Parathyroid adenoma (tissue), 2 donors: ENCODE results near the gene DBN1.

Experiments
- H2AFZ ChIP-seq: fragments of 300-600 bp; sonication (generic); one replicate; pipeline ENCODE4 v1.7.0; 2017; ENCODE audit warnings: antibody characterized with exemption, mild to moderate bottlenecking
- H3K27ac ChIP-seq: fragments of 300-600 bp; sonication (generic); one replicate; pipeline ENCODE4 v1.7.0; 2017
- H3K27me3 ChIP-seq: fragments of 300-600 bp; sonication (generic); one replicate; pipeline ENCODE4 v1.7.0; 2017; ENCODE audit warnings: low read length; ENCODE audit not compliant: control insufficient read depth, insufficient read depth
- H3K36me3 ChIP-seq: fragments of 300-600 bp; sonication (generic); one replicate; pipeline ENCODE4 v1.7.0; 2017; ENCODE audit warnings: low read length; ENCODE audit not compliant: control insufficient read depth, insufficient read depth
- H3K4me1 ChIP-seq: fragments of 300-600 bp; sonication (generic); one replicate; pipeline ENCODE4 v1.7.0; 2017; ENCODE audit warnings: control low read depth
- H3K4me2 ChIP-seq: fragments of 300-600 bp; sonication (generic); one replicate; pipeline ENCODE4 v1.7.0; 2017; ENCODE audit warnings: low read length
- H3K4me3 ChIP-seq: fragments of 300-600 bp; sonication (generic); one replicate; pipeline ENCODE4 v1.7.0; 2017; ENCODE audit warnings: low read depth, low read length
- H3K79me2 ChIP-seq: fragments of 300-600 bp; sonication (generic); one replicate; pipeline ENCODE4 v1.7.0; 2017; ENCODE audit warnings: control low read depth
- H3K9ac ChIP-seq: fragments of 300-600 bp; sonication (generic); one replicate; pipeline ENCODE4 v1.7.0; 2017; ENCODE audit warnings: mild to moderate bottlenecking
- H3K9me3 ChIP-seq: fragments of 300-600 bp; sonication (generic); one replicate; pipeline ENCODE4 v1.7.0; 2017; ENCODE audit warnings: low read length; ENCODE audit not compliant: control insufficient read depth
- CTCF ChIP-seq: fragments of 300-600 bp; sonication (generic); IDR thresholded peaks from one replicate; pipeline ENCODE4 v1.7.0; 2017; ENCODE audit warnings: antibody characterized with exemption, mild to moderate bottlenecking
- donor health status: primary hyperparathyroidism.

DBN1 gene

DNA sequence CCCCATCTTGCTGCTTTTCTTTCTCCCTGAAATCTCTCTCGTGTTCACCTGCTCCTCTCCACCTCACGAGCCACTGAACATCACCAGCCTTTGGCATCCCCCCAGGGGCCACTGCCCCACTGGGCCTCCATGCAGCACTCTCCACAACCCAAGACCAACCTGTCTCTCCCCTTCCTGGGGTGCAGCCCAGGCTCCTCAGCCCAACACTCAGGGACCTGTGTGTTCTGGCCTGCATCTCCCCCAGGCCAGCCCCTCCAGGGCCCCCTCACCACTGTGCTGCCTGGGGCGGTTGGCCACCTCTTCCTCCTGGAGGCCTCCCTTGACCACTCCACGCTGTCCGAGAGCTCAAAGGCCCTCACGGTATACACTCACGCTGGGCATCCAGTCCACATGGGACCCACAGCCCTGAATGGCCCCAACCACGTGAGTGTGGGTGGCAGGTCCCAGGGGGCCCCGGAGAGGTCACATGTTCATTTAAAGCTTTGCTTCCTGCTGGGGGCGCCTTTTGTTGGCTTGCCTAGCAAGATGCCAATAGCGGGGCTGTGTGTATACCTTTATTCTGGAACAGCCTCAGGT lies 36.6 kb upstream of the DBN1 start:
- Histone ChIP-seq H3K9me3 (no peaks in the 10 kb centered on the region), H3K4me2 (no peak overlapping the region), H3K9ac (no peak overlapping the region), H3K4me3 (no peak overlapping the region), H3K4me1 (no peaks in the 10 kb centered on the region), H3K27ac (no peak overlapping the region), H3K79me2 (peaks cover 2% of the 10 kb centered on the region), H3K27me3 (no peaks in the 10 kb centered on the region), H2AFZ (no peak overlapping the region), H3K36me3 (no peaks in the 10 kb centered on the region)
- no peak for TF ChIP-seq CTCF

GRCh38 chr5:177509381-177509951 lies 36.0 kb upstream of the DBN1 start, which contains the start of gene DOK3:
Gene DOK3, minus strand, starts transcription at chr5:177509826. Its CDS starts 286 bp downstream, at chr5:177509540.
- no peak for TF ChIP-seq CTCF
- Histone ChIP-seq H3K4me3 (peak within 1 kb of the TSS; percentile 2), H2AFZ (no peak within 1 kb of the TSS), H3K9ac (no peak within 1 kb of the TSS), H3K9me3 (no peaks in the 10 kb centered on the region), H3K4me2 (peak within 1 kb of the TSS; percentile 42), H3K4me1 (no peaks in the 10 kb centered on the region), H3K27me3 (no peaks in the 10 kb centered on the region), H3K36me3 (no peaks in the 10 kb centered on the region), H3K27ac (no peak within 1 kb of the TSS), H3K79me2 (peaks cover 1% of the 10 kb centered on the region)

- Histone ChIP-seq H3K27me3 (no peaks in the 10 kb centered on the region), H3K4me3 (peak overlapping the region; percentile 2), H3K9ac (no peak overlapping the region), H2AFZ (no peak overlapping the region), H3K79me2 (no peaks in the 10 kb centered on the region), H3K9me3 (no peaks in the 10 kb centered on the region), H3K4me1 (no peaks in the 10 kb centered on the region), H3K27ac (no peak overlapping the region), H3K4me2 (peak overlapping the region; percentile 42), H3K36me3 (no peaks in the 10 kb centered on the region)
- no peak for TF ChIP-seq CTCF
Measured at GRCh38 chr5:177508837-177509236, 35.4 kb upstream of the DBN1 start.

- Histone ChIP-seq H3K27ac (no peak overlapping the region), H3K9ac (no peak overlapping the region)
- TF ChIP-seq CTCF = no peak
Measured at GRCh38 chr5:177508221-177508611, 34.8 kb upstream of the DBN1 start.

More at GRCh38 chr5:177508221-177508611, 34.8 kb upstream of the DBN1 start:
- H3K4me3 ChIP-seq = no peak overlapping the region
- no peaks in the 10 kb centered on the region for H3K79me2 ChIP-seq
- H3K9me3 ChIP-seq = no peaks in the 10 kb centered on the region
- no peaks in the 10 kb centered on the region for H3K27me3 ChIP-seq
- H3K4me2 ChIP-seq = no peak overlapping the region
- no peaks in the 10 kb centered on the region for H3K4me1 ChIP-seq
- H3K36me3 ChIP-seq = no peaks in the 10 kb centered on the region
- no peak overlapping the region for H2AFZ ChIP-seq
